Measurements from ENCODE around the gene DNM3.

Gene DNM3

GRCh38 chr1:171910786-171911185 lies 69.5 kb downstream of the DNM3 start:
- DNase-seq (ENCODE audit: extremely low read depth, insufficient read length): no peak
- no peak for TF ChIP-seq CTCF (IDR thresholded peaks at IDR 0.05; ENCODE audit: insufficient read depth, low read length, poor library complexity, severe bottlenecking)
- Histone ChIP-seq H3K36me3 (ENCODE audit: control insufficient read depth, insufficient read depth, low read length) (no peaks in the 10 kb centered on the region), H3K27me3 (replicated peaks; ENCODE audit: control insufficient read depth, insufficient read depth, low read length) (no peaks in the 10 kb centered on the region), H3K4me3 (replicated peaks; ENCODE audit: low read depth, low read length) (no peak overlapping the region)

GRCh38 chr1:171911506-171911905 lies 70.2 kb downstream of the DNM3 start:
- TF ChIP-seq CTCF (IDR thresholded peaks at IDR 0.05; ENCODE audit: insufficient read depth, low read length, poor library complexity, severe bottlenecking): no peak
- Histone ChIP-seq H3K4me3 (replicated peaks; ENCODE audit: low read depth, low read length) (no peak overlapping the region), H3K27me3 (replicated peaks; ENCODE audit: control insufficient read depth, insufficient read depth, low read length) (no peaks in the 10 kb centered on the region), H3K36me3 (ENCODE audit: control insufficient read depth, insufficient read depth, low read length) (no peaks in the 10 kb centered on the region)
- DNase-seq (ENCODE audit: extremely low read depth, insufficient read length): no peak

GRCh38 chr1:171912509-171913175 lies 71.3 kb downstream of the DNM3 start:
- H3K36me3 ChIP-seq (ENCODE audit: control insufficient read depth, insufficient read depth, low read length): no peaks in the 10 kb centered on the region
- TF ChIP-seq CTCF (IDR thresholded peaks at IDR 0.05; ENCODE audit: insufficient read depth, low read length, poor library complexity, severe bottlenecking): no peak
- H3K4me3 ChIP-seq (replicated peaks; ENCODE audit: low read depth, low read length): no peak overlapping the region
- H3K27me3 ChIP-seq (replicated peaks; ENCODE audit: control insufficient read depth, insufficient read depth, low read length): no peaks in the 10 kb centered on the region
- no peak for DNase-seq (ENCODE audit: extremely low read depth, insufficient read length)

- TF ChIP-seq CTCF (IDR thresholded peaks at IDR 0.05; ENCODE audit: insufficient read depth, low read length, poor library complexity, severe bottlenecking): no peak
- DNase-seq (ENCODE audit: extremely low read depth, insufficient read length): no peak
- Histone ChIP-seq H3K4me3 (replicated peaks; ENCODE audit: low read depth, low read length) (no peak overlapping the region), H3K27me3 (replicated peaks; ENCODE audit: control insufficient read depth, insufficient read depth, low read length) (no peaks in the 10 kb centered on the region), H3K36me3 (ENCODE audit: control insufficient read depth, insufficient read depth, low read length) (no peaks in the 10 kb centered on the region)
These were observed 72.1 kb downstream of the DNM3 start for GRCh38 chr1:171913385-171913784.

GRCh38 chr1:171916315-171916771 lies 75.0 kb downstream of the DNM3 start:
- no peaks in the 10 kb centered on the region for H3K27me3 ChIP-seq (replicated peaks; ENCODE audit: control insufficient read depth, insufficient read depth, low read length)

More at GRCh38 chr1:171916315-171916771, 75.0 kb downstream of the DNM3 start:
- no peak for DNase-seq (ENCODE audit: extremely low read depth, insufficient read length)
- no peak overlapping the region for H3K4me3 ChIP-seq (replicated peaks; ENCODE audit: low read depth, low read length)
- H3K36me3 ChIP-seq (ENCODE audit: control insufficient read depth, insufficient read depth, low read length): no peaks in the 10 kb centered on the region
- TF ChIP-seq CTCF (IDR thresholded peaks at IDR 0.05; ENCODE audit: insufficient read depth, low read length, poor library complexity, severe bottlenecking): no peak
